Gastrocnemius medialis (tissue), 4 donors: ENCODE measurements around the gene PARM1.

Experiments used
- CTCF ChIP-seq, 5 experiments: fragments of 450-650 bp in 3 of 5; fragments of 200-600 bp in 2 of 5; sonication (generic) in 2 of 5; IDR thresholded peaks in 4 of 5; conservative IDR thresholded peaks in 1 of 5; 1 replicate in 4 of 5; 2 replicates in 1 of 5; pipeline ENCODE4 v1.5.1; 2016 to 2019; ENCODE audit warnings: antibody characterized with exemption in 5 of 5, mild to moderate bottlenecking in 3 of 5, moderate library complexity in 3 of 5
- POLR2A ChIP-seq, 2 donors: fragments of 450-650 bp; IDR thresholded peaks; one replicate each; pipeline ENCODE4 v1.6.1; 2017; ENCODE audit warnings: antibody characterized with exemption in 2 of 2, mild to moderate bottlenecking in 2 of 2, moderate library complexity in 2 of 2

- no peak for TF ChIP-seq CTCF (IDR thresholded peaks at IDR 0.05 in 4 of 5, conservative IDR thresholded peaks at IDR 0.05 in 1 of 5)
- no peak for TF ChIP-seq POLR2A (IDR thresholded peaks at IDR 0.05)
These were observed 46.4 kb upstream of the PARM1 start for GRCh38 chr4:74886484-74886883.
